ENCODE results near the gene BLVRA.
"Not testable (repeated sequence)": the region's sequence is repeated elsewhere in the genome, so short reads cannot be mapped to it uniquely, and the experiment has no call there.

DNA sequence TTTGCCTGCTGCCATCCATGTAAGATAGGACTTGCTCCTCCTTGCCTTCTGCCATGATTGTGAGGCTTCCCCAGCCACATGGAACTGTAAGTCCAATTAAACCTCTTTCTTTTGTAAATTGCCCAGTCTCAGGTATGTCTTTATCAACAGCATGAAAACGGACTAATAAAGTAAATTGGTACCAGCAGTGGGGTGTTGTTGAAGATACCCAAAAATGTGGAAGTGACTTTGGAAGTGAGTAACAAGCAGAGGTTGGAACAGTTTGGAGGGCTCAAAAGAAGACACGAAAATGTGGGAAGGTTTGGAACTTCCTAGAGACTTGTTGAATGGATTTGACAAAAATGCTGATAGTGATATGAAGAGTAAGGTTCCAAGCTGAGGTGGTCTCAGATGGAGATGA lies 42.5 kb upstream of the BLVRA start:
- TF ChIP-seq CTCF, POLR2A (IDR thresholded peaks at IDR 0.05): not testable (repeated sequence)

Data from lower leg skin (tissue), 3 donors.